ENCODE results near the gene CBLB.

CBLB gene

DNA sequence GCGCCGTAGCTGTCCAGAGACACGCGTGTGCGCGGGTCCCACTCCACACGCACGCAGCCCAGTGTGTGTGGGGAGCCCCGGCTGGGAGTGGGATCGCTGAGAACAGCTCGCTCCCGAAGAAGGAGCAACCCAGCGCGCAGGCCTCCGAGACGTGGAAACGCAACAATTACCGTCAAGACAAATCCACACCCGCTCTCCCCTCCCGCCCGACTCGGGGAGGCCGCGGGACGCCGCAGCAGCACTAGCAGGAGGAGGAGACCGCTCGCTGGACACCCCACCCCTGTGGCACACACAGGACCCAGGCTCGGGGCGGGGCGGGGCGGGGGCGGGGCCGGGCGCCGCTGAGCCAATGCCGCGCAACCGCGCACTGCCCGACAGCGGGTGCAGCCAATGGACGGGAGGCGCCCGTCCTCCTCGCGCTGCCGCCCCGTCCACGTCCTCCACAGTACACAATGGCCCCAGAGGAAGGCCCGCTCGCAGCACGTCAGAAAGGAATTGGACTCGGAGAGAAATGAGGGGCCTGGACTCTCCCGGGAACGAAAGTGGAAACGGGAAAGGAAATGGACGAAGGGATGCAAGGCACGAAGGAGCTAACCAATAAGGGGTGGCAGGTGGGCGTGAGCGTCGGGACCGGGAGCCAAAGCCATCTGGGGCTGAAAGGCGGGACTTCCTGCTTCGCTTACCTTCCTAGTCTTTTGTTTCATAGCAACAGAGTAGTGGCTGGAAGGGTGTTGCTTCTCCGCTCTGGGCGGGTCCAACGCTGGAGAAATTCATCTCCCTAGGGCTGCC lies at the start of gene CBLB:
Gene CBLB, minus strand, starts transcription at position 271 of the 789 bp plus-strand sequence. CDS start 1,435 bp downstream, outside the sequence.
- DNase-seq: peak; percentile 89 to 99 (median 99)

DNA sequence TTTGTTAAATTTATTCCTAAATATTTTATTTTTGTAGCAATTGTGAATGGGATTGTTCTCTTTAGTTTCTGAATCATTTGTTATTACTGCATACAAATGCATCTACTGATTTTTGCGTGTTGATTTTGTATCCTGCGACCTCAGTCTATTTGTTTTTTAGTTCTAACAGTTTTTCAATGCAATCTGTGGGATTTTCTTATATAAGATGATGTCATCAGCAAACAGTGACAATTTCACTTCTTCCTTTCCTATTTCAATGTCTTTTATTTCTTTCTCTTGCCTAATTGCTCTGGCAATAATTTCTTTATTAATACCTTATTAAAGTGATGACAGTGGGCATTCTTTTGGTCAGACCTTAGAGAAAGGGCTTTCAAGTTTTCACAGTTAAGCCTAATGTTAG lies 48.0 kb upstream of the CBLB start:
- DNase-seq: no peak

DNA sequence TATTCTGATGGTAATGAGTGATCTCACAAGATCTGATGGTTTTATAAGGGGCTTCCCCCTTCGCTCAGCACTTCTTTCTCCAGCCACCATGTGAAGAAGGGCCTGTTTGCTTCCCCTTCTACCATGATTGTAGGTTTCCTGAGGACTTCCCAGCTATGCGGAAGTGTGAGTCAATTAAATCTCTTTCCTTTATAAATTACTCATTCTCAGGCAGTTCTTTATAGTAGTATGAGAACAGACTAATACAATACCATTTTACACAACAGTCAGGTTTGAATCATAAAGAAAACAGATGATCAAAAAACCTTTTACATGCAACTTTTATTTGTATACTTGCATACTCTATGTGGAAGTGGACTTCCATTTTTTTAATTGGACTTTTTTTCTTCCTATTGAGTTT lies 46.7 kb upstream of the CBLB start:
- no peak for DNase-seq

DNA sequence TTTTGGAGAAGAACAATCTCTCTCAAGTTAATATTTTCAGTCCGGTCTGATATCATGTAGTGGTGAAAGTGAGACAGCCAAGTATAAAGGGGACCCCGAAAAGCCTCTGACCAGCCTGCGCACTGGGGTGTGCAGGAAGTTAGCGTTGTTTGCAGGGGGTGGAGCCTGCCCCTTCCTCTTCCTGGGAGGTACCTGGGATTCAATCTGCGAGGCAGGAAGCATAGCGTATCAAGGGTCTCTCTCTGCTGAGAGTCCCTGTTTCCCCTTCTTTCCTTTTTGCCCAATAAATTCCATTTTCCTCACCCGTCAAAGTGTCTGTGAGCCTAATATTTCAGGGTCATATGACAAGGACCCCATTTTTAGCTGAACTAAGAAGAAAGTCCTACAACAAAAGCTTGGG lies 44.8 kb upstream of the CBLB start:
- no peak for DNase-seq

DNA sequence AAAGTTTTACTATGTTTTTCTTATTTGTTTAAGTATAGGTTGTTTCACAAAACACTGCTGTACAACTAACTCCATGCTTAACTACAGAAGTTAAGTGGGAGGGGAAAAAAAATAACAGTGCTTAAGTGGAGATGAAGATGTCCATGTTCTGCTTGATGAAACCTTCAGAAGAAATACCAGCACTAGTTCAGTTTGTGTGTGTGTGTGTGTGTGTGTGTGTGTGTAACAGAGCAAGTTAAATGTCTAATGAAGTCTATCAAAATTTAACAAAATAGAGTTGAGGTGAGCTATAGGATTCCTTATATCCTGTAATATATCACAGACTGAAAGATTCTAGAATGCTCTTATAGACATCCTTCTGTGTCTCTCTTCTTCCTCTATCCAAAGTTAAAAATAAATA lies 44.1 kb upstream of the CBLB start:
- no peak for DNase-seq

DNA sequence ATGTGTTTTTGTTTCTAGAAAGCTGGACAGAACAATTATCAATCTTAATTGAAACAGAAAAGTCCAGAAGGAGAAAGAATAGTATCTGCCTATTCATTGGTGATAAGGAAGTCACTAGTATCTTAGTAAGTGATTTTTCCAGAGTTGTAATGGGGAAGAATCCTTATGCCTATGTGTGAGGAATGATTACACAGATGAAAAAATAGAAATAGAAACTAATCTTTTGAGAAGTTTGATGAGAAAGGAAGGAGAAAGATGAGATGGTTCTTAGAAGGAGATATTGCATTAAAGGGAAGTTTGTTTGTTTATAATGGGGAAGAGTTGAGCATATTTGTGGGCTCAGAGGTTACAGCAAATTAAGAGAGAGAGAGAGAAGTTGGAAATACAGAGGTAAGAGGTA lies 42.7 kb upstream of the CBLB start:
- no peak for DNase-seq

DNA sequence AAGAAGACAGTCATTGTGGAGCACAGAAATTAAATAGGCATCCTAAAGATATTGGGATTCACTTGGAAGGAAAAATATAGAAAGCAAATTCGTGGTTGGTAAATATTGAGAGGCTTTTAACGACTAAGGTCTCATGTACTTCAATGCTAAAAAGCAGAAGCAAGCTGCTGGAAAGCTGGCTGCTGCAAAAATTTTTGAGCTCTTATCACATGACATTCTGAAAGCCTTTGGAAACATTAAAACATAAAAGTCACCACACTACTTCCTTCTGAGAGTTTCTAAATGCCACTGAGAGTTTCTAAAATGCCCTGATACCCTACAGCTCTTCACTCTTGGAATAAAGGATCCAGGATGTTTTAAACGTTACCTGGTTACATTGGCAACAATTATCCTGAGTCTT lies 39.0 kb upstream of the CBLB start:
- peak in 1 of 3 experiments; percentile 36 for DNase-seq

DNA sequence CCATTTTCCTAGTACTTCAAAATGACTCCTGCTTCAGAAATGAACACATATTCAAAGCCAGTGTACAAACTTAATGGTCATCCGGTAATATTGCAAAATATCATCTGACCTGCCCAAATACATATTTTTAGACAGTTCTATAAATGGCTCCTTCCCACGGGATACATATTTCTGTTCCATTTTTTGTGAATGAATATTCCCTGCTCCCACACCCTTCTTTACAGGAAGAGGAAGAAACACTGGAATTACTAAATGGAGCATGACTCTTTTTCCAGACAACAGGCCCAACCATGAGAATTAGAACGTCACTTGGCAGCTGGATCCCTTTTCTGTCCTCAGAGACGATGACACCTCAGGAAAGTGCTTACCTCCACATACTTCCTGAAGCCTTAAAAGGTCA lies 38.0 kb upstream of the CBLB start:
- DNase-seq: peak in 1 of 3 experiments; percentile 7

DNA sequence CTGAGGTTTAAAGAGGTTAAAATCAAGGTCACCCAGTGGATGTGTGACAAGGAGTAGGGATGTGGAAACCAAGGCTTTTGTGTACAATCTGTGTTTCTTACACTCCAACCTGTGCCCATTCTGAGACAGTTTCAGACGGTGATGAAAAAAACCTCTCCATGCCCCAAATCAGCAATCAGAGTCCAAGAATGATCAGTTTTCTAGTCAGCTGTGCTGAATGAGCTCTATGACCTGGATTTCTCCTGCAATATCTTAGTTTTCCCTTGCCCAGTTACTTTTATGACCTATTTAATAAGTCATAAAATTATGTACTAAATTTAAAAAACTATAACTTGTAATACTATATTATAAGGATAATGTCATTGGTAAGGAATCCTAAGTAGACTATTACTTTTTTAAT lies 37.5 kb upstream of the CBLB start:
- DNase-seq: no peak

DNA sequence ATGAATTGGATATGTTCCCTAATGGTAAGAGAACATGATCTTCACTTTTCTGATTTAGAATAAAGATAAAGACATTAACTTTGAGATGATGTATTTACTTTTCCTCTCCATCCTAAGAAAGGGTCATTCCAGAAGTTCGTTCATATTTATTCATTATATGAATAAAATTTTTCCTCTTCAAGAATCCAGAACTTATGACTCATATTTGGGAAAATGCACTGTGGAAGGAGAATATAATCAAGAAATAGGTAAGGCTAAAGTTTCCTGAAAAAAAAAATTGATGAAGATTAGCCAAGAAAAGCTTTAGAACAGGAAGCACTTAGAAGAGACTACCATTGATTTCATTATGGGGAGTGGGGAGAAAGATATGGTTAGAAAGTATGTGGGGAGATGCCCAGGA lies 36.5 kb upstream of the CBLB start:
- DNase-seq: no peak

DNA sequence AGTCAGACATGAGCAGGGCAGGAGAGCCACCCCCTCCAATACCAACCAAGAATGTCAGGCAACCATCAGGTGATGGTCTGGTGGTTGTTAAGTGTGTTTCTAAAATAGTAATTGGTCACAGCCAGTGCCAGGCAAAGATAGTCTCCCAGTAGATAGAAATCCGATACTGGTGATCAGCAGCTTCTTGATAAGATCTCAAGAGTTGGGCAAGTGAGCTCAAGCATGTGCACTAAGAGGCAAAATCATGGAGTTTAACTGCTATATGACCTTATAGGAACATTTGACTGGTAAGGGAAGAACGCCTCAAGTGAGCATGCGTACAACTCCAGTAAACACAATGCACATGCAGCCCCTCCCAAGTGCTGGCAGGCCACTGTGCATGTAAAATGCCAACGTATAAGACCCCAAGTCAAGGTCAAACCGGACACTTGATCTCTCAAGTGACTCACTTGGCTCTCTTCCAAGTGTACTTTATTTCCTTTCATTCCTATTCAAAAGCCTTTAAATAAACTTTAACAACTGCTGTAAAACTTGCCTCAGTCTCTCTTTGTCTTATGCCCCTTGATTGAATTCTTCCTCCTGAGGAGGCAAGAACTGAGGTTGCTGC lies 36.0 kb upstream of the CBLB start:
- peak in 1 of 3 experiments; percentile 40 for DNase-seq

DNA sequence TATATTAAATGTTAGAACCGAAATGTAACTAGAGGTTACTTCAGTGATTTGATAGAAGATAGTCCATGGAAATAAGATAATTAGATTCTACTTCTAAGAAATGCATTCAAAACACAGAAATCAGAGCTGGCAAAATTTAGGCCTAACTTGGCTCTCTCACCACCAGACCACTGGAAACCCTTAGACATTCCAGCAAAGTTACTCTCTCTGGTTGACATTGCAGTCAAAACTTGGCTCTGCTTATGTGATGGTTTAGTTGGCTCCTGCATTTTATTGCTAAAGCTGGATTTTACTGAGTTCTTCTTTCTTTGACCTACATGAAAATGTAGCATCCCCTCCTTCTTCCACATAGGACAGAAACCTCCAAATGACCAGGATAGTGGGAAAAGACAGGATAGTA lies 35.4 kb upstream of the CBLB start:
- DNase-seq: no peak

DNA sequence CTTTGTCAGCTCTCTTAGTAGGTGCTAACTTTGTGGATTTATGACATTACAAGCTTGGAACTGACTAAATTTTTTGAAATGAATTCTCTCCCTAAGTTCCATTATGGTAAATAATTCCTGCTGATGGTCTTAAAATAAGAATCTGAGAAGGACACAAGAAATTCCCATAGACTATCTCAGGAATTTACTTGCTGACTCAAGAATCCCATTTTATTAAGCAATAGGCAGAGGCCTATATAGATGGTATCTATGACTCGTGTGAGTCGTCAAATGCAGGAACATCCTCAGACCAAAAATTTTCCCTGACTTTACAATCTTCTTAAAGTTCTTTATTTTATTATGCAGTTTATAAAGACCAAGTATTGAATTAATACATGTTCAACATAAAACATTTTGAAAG lies 30.7 kb upstream of the CBLB start:
- DNase-seq: no peak

DNA sequence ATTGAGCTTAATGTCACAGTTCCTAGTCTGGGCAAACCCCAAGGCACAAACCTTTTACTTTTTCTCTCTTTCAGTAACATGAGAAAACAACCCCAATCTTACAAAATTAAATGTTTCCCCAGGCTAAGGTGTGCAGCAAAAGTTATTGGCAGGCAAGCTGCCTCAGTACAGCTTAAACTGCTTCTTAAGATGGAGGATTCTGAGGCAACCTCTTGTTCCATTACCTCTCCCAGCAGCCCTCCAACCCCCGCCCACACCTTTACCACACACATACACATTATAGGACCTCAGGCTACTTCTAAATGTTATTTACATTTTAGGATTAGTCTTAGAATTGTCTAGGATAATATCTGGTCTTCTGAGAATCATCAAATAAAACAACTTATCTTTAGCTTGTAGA lies 22.3 kb upstream of the CBLB start:
- DNase-seq: no peak

DNA sequence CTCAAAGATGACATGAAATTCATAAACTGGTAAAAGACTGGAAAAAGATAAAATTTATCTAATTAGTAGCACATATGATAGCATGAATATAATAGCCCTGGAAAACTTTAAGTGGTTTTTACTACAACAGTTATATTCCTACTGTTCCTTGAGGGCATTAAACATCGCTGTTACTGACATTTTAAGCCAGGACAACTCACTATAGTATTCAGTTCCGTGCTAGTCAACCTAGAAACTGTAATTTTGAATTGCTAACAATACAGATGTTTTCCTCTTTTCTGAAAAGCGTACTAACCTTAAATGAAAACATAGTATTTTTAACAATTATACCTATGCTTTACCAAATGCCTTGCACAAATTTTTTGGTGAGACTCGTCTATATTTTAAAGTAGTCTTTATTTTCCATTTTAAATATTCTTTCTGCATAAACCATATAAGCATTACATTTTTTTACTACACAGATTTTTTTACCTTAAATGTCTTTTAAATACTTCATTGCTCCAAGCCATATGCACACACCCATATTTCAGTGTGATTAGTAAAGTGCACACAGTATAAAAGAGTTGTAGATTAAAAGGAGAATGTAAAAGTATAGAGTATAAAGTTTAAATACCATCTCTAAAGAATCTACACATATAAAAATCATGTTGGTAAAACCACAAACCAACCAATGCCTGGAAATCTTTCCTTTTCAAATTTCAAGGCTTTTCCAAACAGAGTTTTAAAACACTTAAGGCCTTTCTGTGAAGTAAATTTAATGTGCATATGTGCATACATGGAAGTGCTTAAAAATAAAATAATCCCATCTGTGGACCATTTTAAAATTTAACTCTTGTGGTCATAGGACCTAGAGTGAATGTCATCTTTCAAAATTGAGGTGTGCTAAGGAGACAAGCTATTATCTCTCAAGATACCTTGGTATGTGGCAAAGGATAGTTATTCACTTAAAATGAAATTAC lies 20.1 kb upstream of the CBLB start:
- DNase-seq: no peak

DNA sequence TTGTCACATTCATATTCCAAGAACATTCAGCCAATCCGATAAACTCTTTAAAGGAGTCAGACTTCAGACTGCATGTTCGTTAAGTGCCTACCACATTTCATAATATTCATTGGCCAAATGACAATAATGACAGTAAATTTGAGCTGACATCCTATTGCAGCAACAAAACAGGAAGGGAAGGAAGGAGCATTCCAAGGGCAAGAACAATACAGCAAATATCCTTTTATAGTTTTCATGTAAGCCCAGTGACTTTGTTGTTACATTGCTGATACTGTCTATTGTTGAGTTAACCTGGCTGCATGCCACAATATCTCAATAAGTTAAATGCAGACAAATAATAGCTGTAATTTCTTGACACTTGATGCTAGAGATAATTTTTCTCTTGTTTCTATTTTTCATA lies 16.4 kb upstream of the CBLB start:
- DNase-seq: peak in 1 of 3 experiments; percentile 67

DNA sequence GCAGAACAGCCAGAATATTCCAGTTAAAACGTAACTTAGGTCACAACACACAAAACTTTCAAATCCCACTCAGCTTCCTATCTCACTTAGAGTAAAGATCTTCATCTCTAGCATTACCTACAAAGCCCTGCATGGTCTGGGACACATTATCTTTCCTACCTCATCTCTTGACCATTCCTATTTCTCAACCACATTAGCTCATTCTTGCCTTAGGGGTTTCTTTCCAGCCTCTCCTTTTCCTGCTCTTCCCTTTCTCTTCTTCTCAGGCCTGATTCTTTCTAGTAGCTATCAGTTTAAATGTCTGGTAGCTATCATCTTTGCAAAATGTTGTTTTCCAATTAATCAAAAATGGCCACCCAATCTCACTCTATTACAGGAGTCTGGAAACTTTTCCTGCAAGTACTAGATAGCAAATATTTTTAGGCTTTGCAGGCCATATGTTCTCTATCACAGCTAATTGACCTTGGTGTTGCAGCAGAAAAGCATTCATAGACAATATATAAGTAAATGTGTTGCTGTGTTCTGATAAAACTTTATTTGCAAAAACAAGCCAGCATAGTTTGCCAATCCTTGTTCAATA lies 15.1 kb upstream of the CBLB start:
- no peak for DNase-seq

DNA sequence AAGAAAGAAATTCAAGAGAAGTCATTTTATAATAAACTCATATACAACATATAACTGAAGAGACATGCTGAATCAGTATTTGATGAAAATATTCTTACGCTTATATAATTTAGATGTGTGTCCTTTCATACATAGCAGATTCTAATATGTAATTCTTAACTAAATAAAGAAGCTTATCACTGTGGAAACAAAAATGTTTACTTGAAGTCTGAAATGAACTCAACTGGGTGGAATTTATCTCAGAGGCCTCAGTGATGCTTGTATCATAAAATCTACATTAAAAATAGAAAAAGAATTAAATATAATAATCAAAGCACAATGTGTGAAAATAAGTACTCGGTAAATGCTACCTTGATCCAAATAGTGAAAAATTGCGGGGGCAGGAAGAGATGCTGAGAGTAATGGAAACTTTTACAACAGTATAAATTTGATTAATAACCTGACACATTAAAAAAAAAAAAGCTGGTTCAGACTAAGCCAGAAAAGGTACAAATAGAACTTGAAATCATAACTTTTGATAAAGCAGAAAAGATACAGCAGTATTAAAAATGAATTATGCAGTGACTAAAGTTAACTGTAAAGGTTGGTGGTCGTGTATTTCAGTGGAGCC lies 12.0 kb upstream of the CBLB start:
- no peak for DNase-seq

DNA sequence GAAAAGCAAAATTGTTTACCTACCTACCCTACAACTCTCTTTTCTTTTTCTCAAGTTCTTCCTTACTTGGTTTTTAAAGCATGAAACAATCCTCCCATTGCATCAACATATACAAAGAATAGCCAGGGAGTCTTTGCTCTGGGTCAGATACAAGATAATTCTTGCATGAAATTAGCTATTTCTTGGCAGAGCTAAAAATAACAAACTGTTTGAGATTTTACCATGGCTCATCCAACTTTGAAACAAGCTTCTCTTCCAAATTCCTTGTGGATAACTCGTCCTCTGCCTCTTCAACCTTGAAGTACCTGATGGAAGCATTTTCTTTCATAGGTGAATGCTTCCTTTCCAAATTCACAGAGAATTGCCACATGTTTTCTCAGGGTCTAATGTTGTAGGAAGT lies 9.2 kb upstream of the CBLB start:
- no peak for DNase-seq

DNA sequence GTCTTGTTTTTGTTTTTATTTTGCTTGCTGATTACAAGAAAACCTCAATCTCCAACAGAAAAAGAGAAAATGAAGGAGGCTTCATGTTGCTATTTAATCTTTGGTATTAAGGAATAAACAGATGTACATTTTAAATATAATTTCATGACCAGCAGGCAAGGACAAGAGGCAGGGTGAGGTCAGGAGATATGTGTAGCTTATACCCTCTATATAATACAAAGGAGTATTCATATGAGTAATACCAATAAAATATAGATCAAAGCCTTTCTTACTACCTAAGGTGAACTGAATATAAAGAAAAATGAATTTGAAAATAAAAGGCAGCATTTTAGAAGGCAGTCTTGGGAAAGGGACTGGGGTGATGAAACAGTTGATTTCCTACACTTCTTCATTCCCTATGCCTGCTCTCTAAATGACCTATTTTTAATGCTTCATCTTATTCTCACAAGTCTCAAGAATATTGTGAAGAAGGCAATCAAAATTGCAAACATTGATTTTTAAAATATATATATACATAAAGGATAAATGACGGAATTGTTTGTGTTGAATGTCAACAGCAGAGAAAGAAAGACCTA lies 8.6 kb upstream of the CBLB start:
- DNase-seq: no peak

DNA sequence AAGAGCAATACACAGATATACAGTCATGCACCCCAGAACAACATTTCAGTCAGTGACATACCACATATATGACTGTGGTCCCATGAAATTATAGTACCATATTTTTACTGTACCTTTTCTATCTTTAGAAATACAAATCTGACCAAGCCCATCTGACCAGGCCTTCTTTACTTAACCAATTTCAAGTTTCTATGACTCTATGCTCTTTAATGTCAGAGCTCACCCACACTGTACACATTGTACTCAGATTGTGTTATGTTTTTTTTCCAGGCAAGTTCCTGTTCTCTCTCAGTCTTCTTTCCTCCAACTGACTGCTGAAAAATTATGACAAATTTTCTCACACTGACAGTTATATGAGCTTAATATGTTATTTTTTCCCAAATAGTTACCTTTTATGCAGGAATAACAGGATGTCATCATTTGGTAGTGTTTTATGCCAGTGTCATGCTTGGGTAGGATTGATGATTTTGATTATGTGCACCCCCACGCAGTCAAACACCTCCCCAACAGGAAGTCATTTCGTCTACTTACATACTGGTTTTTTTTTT lies 8.0 kb upstream of the CBLB start:
- DNase-seq: no peak
